Common myeloid progenitor, CD34-positive (primary cell): ENCODE results near the gene SEBOX.
A peak's percentile ranks its signal among the peaks of the same experiment; 100 is the strongest.

Source experiments
- CTCF ChIA-PET: fragments of 350-600 bp; sonication (Branson Sonifier 250); formaldehyde crosslinking; loops from one replicate; lab custom pipeline; 2021; ENCODE audit warnings: antibody characterized with exemption; lab: Charles Lee
- POLR2A ChIA-PET: fragments of 350-600 bp; sonication (Branson Sonifier 250); formaldehyde crosslinking; loops from one replicate; lab custom pipeline; 2021; ENCODE audit warnings: antibody characterized with exemption; lab: Charles Lee
- DNase-seq, 3 donors: peaks; one replicate each; pipeline versions ENCODE4 v3.0.0 to v3.0.0-alpha.2; 2013
- H3K27ac ChIP-seq, 2 experiments: 1 replicate in 1 of 2; 2 replicates in 1 of 2; pipeline ENCODE4 v1.7.0; 2013; ENCODE audit warnings: inconsistent platforms in 2 of 2, low read length in 2 of 2, mild to moderate bottlenecking in 2 of 2, low read depth in 1 of 2, moderate library complexity in 1 of 2; ENCODE audit not compliant: severe bottlenecking in 2 of 2, insufficient read depth in 1 of 2, poor library complexity in 1 of 2
- H3K27me3 ChIP-seq, 5 experiments: replicated peaks in 2 of 5; 1 replicate in 3 of 5; 2 replicates in 2 of 5; pipeline versions ENCODE4 v1.6.1 to v1.7.0; 2013; ENCODE audit warnings: low read length in 4 of 5, mild to moderate bottlenecking in 2 of 5, moderate library complexity in 2 of 5, inconsistent platforms in 1 of 5; ENCODE audit not compliant: insufficient read depth in 5 of 5, control insufficient read depth in 4 of 5
- H3K36me3 ChIP-seq, 4 experiments: 1 replicate in 2 of 4; 2 replicates in 2 of 4; pipeline versions ENCODE4 v1.6.1 to v1.7.0; 2013; ENCODE audit warnings: low read length in 3 of 4, control low read depth in 1 of 4, mild to moderate bottlenecking in 1 of 4; ENCODE audit not compliant: control insufficient read depth in 4 of 4, insufficient read depth in 4 of 4
- H3K4me1 ChIP-seq, 4 experiments: 1 replicate in 3 of 4; 2 replicates in 1 of 4; pipeline versions ENCODE4 v1.6.1 to v1.7.1; 2013; ENCODE audit warnings: low read length in 3 of 4, mild to moderate bottlenecking in 3 of 4, control low read depth in 1 of 4, inconsistent platforms in 1 of 4, moderate library complexity in 1 of 4; ENCODE audit not compliant: control insufficient read depth in 4 of 4, insufficient read depth in 4 of 4; ENCODE audit errors: control extremely low read depth in 1 of 4
- H3K4me3 ChIP-seq, 7 experiments: 1 replicate in 4 of 7; 2 replicates in 3 of 7; pipeline versions ENCODE4 v1.5.1 to v1.7.0; 2013; ENCODE audit warnings: mild to moderate bottlenecking in 7 of 7, low read length in 6 of 7, moderate library complexity in 6 of 7, inconsistent platforms in 2 of 7, low read depth in 2 of 7, control low read depth in 1 of 7; ENCODE audit not compliant: insufficient read depth in 4 of 7, control insufficient read depth in 1 of 7; ENCODE audit errors: extremely low read depth in 1 of 7
- H3K9me3 ChIP-seq, 5 experiments: 1 replicate in 4 of 5; 2 replicates in 1 of 5; pipeline versions ENCODE4 v1.6.1 to v1.7.1; 2013; ENCODE audit warnings: low read length in 4 of 5, mild to moderate bottlenecking in 2 of 5, inconsistent platforms in 1 of 5, low read depth in 1 of 5, moderate library complexity in 1 of 5; ENCODE audit not compliant: control insufficient read depth in 4 of 5, insufficient read depth in 2 of 5; ENCODE audit errors: control extremely low read depth in 1 of 5
- WGBS: methylation state at CpG from one replicate; pipeline ENCODE4 v1.1.5; 2013; ENCODE audit not compliant: insufficient coverage; 5-methylcytosine and 5-hydroxymethylcytosine counted together

The SEBOX gene

DNA sequence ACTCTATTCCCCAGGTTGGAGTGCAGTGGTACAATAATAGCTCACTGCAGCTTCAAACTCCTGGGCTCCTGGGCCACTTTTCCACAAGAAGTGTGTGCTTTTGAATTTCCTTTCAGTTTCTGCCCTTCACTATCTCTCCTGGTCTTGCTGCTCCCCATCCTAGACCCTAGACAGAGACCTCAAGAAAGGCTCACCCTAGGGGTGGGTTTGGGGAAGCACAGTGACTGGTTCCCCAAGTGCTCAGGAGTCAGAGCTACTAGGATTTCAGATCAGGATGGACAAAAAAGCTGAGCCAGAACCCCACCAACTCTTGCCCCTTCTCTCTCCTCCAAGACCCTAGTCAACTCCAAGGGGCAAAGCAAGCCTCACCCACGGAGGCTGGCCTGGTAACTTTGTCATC is 1.6 kb upstream of the SEBOX start:
- CTCF ChIA-PET: interaction anchor here (5.1 kb wide), 1 partner anchor 8 kb away, joined by 27 read pairs; the partner anchor contains the start of gene POLDIP2
- POLR2A ChIA-PET: no interaction called here
- DNase-seq: no peak
- Histone ChIP-seq H3K9me3 (no peaks in the 10 kb centered on the region), H3K36me3 (peaks cover under 1 to 32% (median 17%) of the 10 kb centered on the region in 4 experiments), H3K27me3 (no peaks in the 10 kb centered on the region), H3K4me3 (no peak overlapping the region), H3K4me1 (peaks cover 0 to 4% (median 1%) of the 10 kb centered on the region in 4 experiments), H3K27ac (no peak overlapping the region)
- WGBS: no CpG with 5 or more reads among the region's 1 CpG

DNA sequence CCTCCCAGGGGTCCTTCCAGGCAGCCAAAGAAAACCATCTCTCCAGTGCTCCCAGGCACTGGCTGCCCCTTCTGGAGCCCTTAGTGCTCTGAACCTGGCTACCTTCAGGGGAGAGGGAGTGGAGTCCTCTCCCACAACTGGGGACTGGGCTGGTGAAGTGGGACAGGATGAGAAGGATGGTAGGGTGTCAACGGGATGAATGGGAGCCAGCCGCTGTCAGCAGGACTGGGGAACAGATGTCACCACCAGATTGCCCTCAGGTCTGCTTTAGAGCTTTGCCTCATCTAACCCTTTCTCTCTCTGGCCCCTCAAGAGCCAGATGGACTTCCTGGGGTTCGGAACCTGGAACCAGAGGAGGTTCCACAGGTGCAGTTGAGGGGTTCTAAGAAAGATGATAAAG is 488 bp upstream of the SEBOX start:
- H3K4me1 ChIP-seq: no peaks in the 10 kb centered on the region

DNA sequence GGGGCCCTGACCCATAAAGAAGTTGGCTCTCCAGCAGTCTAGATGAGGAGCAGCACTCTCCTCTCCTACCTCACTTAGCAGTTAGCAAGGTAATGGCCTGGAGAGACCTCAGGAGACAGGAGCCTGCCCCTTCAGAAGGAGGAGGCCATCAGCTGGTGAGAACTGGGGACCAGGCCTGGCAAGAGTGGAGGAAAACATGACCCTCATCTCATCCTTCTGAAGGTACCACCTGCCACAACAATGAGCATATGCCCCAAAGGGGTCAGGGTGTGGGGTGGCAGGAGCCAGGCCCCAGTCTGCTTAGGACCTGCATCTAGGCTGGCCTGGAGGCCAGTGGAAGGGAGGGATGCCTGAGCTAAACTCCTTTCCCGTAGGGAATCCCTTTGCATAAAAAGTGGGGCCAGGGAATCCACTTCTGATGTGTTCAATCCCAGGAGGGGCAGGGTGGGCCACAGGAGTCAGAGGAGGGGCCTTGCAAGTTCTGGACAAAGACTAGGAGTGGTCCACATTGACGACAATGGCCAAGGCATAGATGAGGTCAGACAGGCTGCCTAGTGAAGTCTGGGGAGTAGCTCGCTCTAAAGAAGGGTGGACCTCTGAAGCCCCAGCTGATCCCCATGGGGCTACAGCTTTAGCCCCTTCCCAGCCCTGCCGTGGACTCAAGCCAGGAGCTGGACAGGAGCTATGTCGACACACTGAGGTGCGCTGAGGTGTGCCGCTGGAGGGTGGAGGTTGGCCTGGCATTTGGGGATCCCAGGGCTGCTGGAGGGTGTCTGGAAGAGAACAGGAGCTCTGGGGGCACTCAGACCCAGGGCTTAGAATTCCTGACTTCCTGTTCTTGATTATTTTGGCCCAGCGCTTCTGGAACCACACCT is 986 bp downstream of the SEBOX start:
- Histone ChIP-seq H3K27me3 (no peaks in the 10 kb centered on the region), H3K4me1 (no peaks in the 10 kb centered on the region), H3K9me3 (no peaks in the 10 kb centered on the region), H3K36me3 (peaks cover 8 to 53% (median 33%) of the 10 kb centered on the region in 4 experiments), H3K4me3 (no peak overlapping the region), H3K27ac (no peak overlapping the region)
- no peak for DNase-seq
- ChIA-PET CTCF (interaction anchor here (0.8 to 1.4 kb wide), 3 partner anchors 18 to 388 kb away, joined by 3 to 4 read pairs (median 3); partner anchors contain the start of genes IFT20 and TNFAIP1), POLR2A (no interaction called here)
- 93% methylated on average over 6 of the region's 8 CpGs for WGBS

More for the DNA sequence above, 488 bp upstream of the SEBOX start:
- no CpG with 5 or more reads among the region's 3 CpGs for WGBS
- no peaks in the 10 kb centered on the region for H3K27me3 ChIP-seq
- ChIA-PET POLR2A (no interaction called here), CTCF (interaction anchor here (1.1 to 1.4 kb wide), 2 partner anchors 30 to 390 kb away, joined by 3 to 4 read pairs; partner anchors contain the start of genes IFT20 and TNFAIP1)
- no peaks in the 10 kb centered on the region for H3K9me3 ChIP-seq
- no peak overlapping the region for H3K4me3 ChIP-seq
- DNase-seq: no peak
- peaks cover 4 to 43% (median 25%) of the 10 kb centered on the region in 4 experiments for H3K36me3 ChIP-seq
- no peak overlapping the region for H3K27ac ChIP-seq

DNA sequence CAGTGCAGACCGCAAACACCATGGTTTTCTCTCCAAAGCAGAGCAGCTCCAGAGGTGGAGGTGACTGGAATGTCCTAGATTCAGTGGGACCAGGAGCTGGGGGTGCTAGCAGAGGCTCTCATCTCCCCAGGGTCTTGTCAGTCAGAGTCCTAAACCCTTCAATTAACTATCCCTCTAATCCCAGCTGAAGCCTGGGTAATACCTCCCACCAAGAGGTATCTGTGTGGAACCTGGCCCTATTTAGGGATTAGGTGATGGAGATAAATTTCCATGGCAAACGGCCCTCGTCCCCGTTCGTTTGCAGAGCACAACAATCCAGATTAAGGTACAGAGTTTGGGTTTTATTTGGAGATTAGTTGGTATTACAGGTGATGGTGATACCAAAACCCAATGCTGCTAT is 1.8 kb downstream of the SEBOX start:
- ChIA-PET CTCF (no interaction called here), POLR2A (no interaction called here)
- Histone ChIP-seq H3K36me3 (peaks cover 8 to 56% (median 33%) of the 10 kb centered on the region in 4 experiments), H3K27ac (no peak overlapping the region), H3K4me3 (no peak overlapping the region), H3K9me3 (no peaks in the 10 kb centered on the region), H3K4me1 (peaks cover 4 to 7% (median 5%) of the 10 kb centered on the region in 4 experiments), H3K27me3 (no peaks in the 10 kb centered on the region)
- WGBS: 100% methylated on average over 1 of the region's 5 CpGs
- no peak for DNase-seq

DNA sequence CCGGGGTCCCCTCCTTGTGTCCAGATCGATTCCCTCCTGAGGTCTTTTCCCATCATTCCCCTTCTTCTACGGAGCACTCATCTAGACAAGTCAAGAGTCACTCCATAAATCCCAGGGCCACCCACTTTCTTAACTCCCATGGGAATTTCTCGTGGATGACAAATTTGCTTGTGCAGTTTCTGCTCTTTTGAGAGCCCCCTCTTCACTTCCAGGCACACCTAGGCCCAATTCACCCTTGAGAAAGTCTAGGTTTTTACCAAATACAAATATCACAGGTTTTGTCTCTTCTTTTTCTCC is 7.2 kb downstream of the SEBOX start:
- POLR2A ChIA-PET: interaction anchor here (1.2 kb wide), 2 partner anchors 14 to 22 kb away, joined by 3 to 7 read pairs; partner anchors contain the start of genes IFT20, SARM1 and TNFAIP1
- no peaks in the 10 kb centered on the region for H3K27me3 ChIP-seq
- no peaks in the 10 kb centered on the region for H3K9me3 ChIP-seq
- DNase-seq: no peak
- H3K4me3 ChIP-seq: peak overlapping the region; percentile 60 to 98 (median 92)
- 4% methylated on average over 4 of the region's 4 CpGs for WGBS
- H3K4me1 ChIP-seq: peaks cover 17 to 25% (median 21%) of the 10 kb centered on the region in 4 experiments
- peaks cover 18 to 61% (median 39%) of the 10 kb centered on the region in 4 experiments for H3K36me3 ChIP-seq
- CTCF ChIA-PET: interaction anchor here (1.3 to 4.1 kb wide), 6 partner anchors 11 to 58 kb away, joined by 3 to 27 read pairs (median 4); partner anchors contain the start of genes IFT20, TNFAIP1 and VTN
- peak overlapping the region; percentile 90 to 92 for H3K27ac ChIP-seq

DNA sequence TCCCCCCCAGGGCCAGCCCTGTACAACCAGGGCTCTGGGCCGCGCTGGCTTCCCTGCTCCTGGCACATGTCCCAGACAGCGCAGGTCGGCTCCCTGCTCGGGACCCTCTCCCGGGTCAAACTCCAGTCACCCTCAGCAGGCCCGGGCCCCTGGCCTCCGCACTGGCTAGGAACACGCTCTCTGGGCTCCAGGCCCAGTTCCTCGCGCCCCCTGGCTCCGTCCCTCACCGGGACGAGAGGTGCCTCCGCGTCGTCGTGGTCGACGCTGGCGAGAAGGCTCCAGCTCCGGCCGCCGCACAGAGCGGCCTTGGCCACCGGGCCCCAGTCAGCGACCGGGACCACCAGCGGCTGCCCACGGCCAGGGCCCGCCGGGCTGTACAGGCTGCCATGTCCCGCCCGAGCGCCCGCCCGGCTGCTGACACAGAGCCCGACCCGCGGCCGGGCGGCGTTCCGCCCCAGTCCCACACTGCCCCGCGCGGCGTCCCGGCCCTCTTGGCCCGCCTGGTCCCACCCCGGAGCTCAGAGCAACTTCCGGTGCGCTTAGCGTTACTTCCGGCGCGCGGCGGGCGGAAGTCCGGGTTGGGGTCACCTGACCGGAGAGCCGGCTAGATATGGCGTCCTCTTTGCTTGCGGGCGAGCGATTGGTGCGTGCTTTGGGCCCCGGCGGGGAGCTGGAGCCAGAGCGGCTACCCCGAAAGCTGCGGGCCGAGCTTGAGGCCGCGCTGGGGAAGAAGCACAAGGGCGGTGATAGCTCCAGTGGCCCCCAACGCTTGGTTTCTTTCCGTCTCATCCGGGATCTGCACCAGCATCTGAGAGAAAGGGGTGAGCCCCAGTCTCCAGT is 7.7 kb downstream of the SEBOX start, which contains the start of gene POLDIP2:
POLDIP2 (minus strand) TSS at position 467 of the 840 bp plus-strand sequence; CDS start at position 388, 79 bp downstream.
- peaks cover 17 to 25% (median 21%) of the 10 kb centered on the region in 4 experiments for H3K4me1 ChIP-seq
- H3K4me3 ChIP-seq: peak within 1 kb of the TSS; percentile 60 to 98 (median 92)
- peak; percentile 93 to 97 (median 96) for DNase-seq
- 0% methylated on average over 67 of the region's 80 CpGs for WGBS
- POLR2A ChIA-PET: interaction anchor here (1.2 kb wide), 2 partner anchors 14 to 22 kb away, joined by 3 to 7 read pairs; partner anchors contain the start of genes IFT20, SARM1 and TNFAIP1
- peaks cover 18 to 58% (median 39%) of the 10 kb centered on the region in 4 experiments for H3K36me3 ChIP-seq
- H3K27ac ChIP-seq: peak within 1 kb of the TSS; percentile 90 to 92
- no peaks in the 10 kb centered on the region for H3K9me3 ChIP-seq
- CTCF ChIA-PET: interaction anchor here (1.4 to 4.1 kb wide), 5 partner anchors 10 to 59 kb away, joined by 3 to 27 read pairs (median 6); partner anchors contain the start of genes IFT20, TNFAIP1 and VTN
- no peaks in the 10 kb centered on the region for H3K27me3 ChIP-seq
